RWPE2 (cell line): ENCODE measurements around the gene COA7.
"Not testable (repeated sequence)": the region's sequence is repeated elsewhere in the genome, so short reads cannot be mapped to it uniquely, and the experiment has no call there.

Experiments used
- ATAC-seq: fragments of 200-7000 bp; cut with Tn5 transposase; 3 replicates; pipeline ENCODE4 v1.9.1; 2021; ENCODE audit warnings: low read depth
- DNase-seq: peaks from one replicate; pipeline ENCODE4 v3.0.0-alpha.2; 2020; ENCODE audit warnings: low spot score
- H3K27ac ChIP-seq: fragments of 450-650 bp; 2 replicates; pipeline ENCODE4 v1.5.1; 2017; ENCODE audit warnings: mild to moderate bottlenecking; ENCODE audit not compliant: poor library complexity, severe bottlenecking
- H3K27me3 ChIP-seq: fragments of 250-450 bp; sonication (Bioruptor Pico); 2 replicates; pipeline ENCODE4 v1.5.1; 2021; ENCODE audit warnings: mild to moderate bottlenecking, moderate library complexity; ENCODE audit not compliant: insufficient read depth, poor library complexity, severe bottlenecking
- H3K36me3 ChIP-seq: fragments of 250-450 bp; sonication (Bioruptor Pico); 2 replicates; pipeline ENCODE4 v1.5.1; 2020; ENCODE audit warnings: low read depth, mild to moderate bottlenecking, moderate library complexity
- H3K4me1 ChIP-seq: fragments of 250-450 bp; sonication (Bioruptor Pico); 2 replicates; pipeline ENCODE4 v1.5.1; 2021; ENCODE audit warnings: mild to moderate bottlenecking, moderate library complexity; ENCODE audit not compliant: insufficient read depth, poor library complexity, severe bottlenecking
- H3K4me3 ChIP-seq: fragments of 250-450 bp; sonication (Bioruptor Pico); 2 replicates; pipeline ENCODE4 v1.5.1; 2021; ENCODE audit warnings: mild to moderate bottlenecking, moderate library complexity; ENCODE audit not compliant: severe bottlenecking
- H3K9me3 ChIP-seq: fragments of 250-450 bp; sonication (Bioruptor Pico); 2 replicates; pipeline ENCODE4 v1.5.1; 2021; ENCODE audit warnings: mild to moderate bottlenecking, moderate library complexity; ENCODE audit not compliant: severe bottlenecking
- CTCF ChIP-seq: fragments of 450-650 bp; IDR thresholded peaks from one replicate; pipeline ENCODE4 v1.5.1; 2017; ENCODE audit warnings: mild to moderate bottlenecking, moderate library complexity; ENCODE audit not compliant: poor library complexity, severe bottlenecking

COA7 gene

GRCh38 chr1:52739699-52740467, 41.7 kb upstream of the COA7 start:
- no peak for TF ChIP-seq CTCF
- H3K27ac ChIP-seq: no peak overlapping the region
- DNase-seq (no peak), ATAC-seq (no peak)
- H3K9me3 ChIP-seq: no peaks in the 10 kb centered on the region
- no peak overlapping the region for H3K4me3 ChIP-seq
- no peaks in the 10 kb centered on the region for H3K4me1 ChIP-seq
- 0 out of 2 replicates have a peak, but pooled peaks cover 2% of the 10 kb centered on the region for H3K36me3 ChIP-seq
- no peaks in the 10 kb centered on the region for H3K27me3 ChIP-seq

GRCh38 chr1:52738893-52739292, 40.7 kb upstream of the COA7 start:
- no peak for TF ChIP-seq CTCF
- Histone ChIP-seq H3K9me3 (no peaks in the 10 kb centered on the region), H3K27ac (no peak overlapping the region), H3K27me3 (no peaks in the 10 kb centered on the region), H3K36me3 (0 out of 2 replicates have a peak, but pooled peaks cover 2% of the 10 kb centered on the region), H3K4me1 (no peaks in the 10 kb centered on the region), H3K4me3 (no peak overlapping the region)
- no peak for ATAC-seq
- no peak for DNase-seq

GRCh38 chr1:52738148-52738547, 40.0 kb upstream of the COA7 start:
- DNase-seq (no peak), ATAC-seq (no peak)
- H3K36me3 ChIP-seq: 0 out of 2 replicates have a peak, but pooled peaks cover 2% of the 10 kb centered on the region
- H3K27ac ChIP-seq: no peak overlapping the region
- no peak overlapping the region for H3K4me3 ChIP-seq
- TF ChIP-seq CTCF: no peak
- no peaks in the 10 kb centered on the region for H3K27me3 ChIP-seq
- H3K4me1 ChIP-seq: no peaks in the 10 kb centered on the region
- no peaks in the 10 kb centered on the region for H3K9me3 ChIP-seq

GRCh38 chr1:52735371-52735770, 37.2 kb upstream of the COA7 start:
- not testable (repeated sequence) for H3K4me3 ChIP-seq, H3K4me1 ChIP-seq, H3K27me3 ChIP-seq, H3K9me3 ChIP-seq, H3K36me3 ChIP-seq, H3K27ac ChIP-seq, ATAC-seq, DNase-seq

- H3K27ac ChIP-seq: no peak overlapping the region
- no peak for ATAC-seq
- DNase-seq: no peak
- no peaks in the 10 kb centered on the region for H3K27me3 ChIP-seq
- H3K9me3 ChIP-seq: no peaks in the 10 kb centered on the region
- no peak for TF ChIP-seq CTCF
- H3K36me3 ChIP-seq: no peaks in the 10 kb centered on the region
- no peaks in the 10 kb centered on the region for H3K4me1 ChIP-seq
- no peak overlapping the region for H3K4me3 ChIP-seq
Observed at GRCh38 chr1:52733368-52733767, 35.2 kb upstream of the COA7 start.
